Fibroblast of lung (primary cell): ENCODE results near the gene DEFB131B.

Experiments
- EZH2 ChIP-seq: IDR thresholded peaks from 2 replicates; pipeline ENCODE4 v1.5.1; 2012; ENCODE audit warnings: low read length, control low read depth, mild to moderate bottlenecking; ENCODE audit errors: missing control alignments
- TF ChIP-seq, protein P1 (sequence below), 2 donors: IDR thresholded peaks in 1 of 2; conservative IDR thresholded peaks in 1 of 2; 1 replicate in 1 of 2; 2 replicates in 1 of 2; pipeline ENCODE4 v1.5.1; 2011 to 2012; ENCODE audit warnings: low read length in 2 of 2, control low read depth in 1 of 2, inconsistent platforms in 1 of 2, low read depth in 1 of 2, mild to moderate bottlenecking in 1 of 2

DNA sequence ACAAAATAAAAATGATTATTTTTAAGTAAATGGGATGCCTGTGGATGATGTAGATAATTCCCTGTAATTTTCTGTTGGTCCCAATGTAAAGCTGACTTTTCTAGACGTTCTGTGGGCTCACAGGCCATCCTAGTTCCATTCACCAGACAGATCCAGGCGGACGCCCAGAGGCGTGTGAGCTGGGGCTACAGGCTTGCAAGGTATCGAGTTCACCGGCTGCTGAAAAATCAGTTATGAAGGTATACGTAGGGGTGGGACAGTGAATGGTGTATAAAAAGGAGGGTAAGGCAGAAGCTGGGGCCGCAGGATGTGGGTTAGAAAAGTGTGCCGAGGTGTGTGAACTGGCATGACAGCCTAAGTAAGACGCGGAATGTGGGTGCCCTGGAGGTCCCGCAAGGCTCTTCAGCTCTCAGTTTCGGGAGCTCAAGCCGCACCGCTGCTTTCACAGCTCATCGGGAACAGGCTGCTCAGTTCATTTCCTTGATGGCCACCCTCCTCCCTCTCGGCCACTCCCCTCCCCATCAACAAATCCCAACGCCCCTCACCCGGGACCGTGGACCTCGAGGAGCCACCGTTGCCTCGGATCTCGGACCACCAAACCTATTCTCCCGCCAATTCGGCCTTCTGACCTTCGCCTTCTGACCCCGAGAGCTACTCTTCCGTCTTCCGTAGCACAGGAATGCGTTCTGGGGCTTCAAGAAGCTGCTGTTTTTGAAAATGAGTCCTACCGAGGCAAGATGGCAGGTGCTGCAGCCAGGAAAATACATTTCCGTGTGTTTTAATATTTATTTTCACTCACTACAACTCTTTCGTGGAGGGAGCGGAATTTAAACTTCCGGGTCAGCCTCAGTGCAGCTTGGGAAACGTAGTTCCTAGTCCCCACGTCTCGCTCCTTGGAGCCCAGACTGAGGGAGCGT is 49.8 kb downstream of the DEFB131B start, which contains the start of gene XNDC1N:
- TF ChIP-seq, protein P1, sequence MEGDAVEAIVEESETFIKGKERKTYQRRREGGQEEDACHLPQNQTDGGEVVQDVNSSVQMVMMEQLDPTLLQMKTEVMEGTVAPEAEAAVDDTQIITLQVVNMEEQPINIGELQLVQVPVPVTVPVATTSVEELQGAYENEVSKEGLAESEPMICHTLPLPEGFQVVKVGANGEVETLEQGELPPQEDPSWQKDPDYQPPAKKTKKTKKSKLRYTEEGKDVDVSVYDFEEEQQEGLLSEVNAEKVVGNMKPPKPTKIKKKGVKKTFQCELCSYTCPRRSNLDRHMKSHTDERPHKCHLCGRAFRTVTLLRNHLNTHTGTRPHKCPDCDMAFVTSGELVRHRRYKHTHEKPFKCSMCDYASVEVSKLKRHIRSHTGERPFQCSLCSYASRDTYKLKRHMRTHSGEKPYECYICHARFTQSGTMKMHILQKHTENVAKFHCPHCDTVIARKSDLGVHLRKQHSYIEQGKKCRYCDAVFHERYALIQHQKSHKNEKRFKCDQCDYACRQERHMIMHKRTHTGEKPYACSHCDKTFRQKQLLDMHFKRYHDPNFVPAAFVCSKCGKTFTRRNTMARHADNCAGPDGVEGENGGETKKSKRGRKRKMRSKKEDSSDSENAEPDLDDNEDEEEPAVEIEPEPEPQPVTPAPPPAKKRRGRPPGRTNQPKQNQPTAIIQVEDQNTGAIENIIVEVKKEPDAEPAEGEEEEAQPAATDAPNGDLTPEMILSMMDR (conservative IDR thresholded peaks at IDR 0.05 in 1 of 2, IDR thresholded peaks at IDR 0.05 in 1 of 2; ENCODE audit: low read depth in 1 of 2, low read length in 2 of 2) = no peak
- TF ChIP-seq EZH2 = no peak
